Hematopoietic multipotent progenitor cell treated with erythropoietin and hydrocortisone succinate and interleukin-3 and kit ligand, for 17 days (in vitro differentiated cells): ENCODE data around the gene SEC14L6.
A peak's percentile ranks its signal among the peaks of the same experiment; 100 is the strongest.
"Not testable (repeated sequence)": the region's sequence is repeated elsewhere in the genome, so short reads cannot be mapped to it uniquely, and the experiment has no call there.

Source experiments
- DNase-seq: peaks from one replicate; pipeline ENCODE4 v3.0.0-alpha.2; 2015; ENCODE audit warnings: low spot score

The SEC14L6 gene

GRCh38 chr22:30546616-30547015, at the start of gene SEC14L6:
Gene SEC14L6 (minus strand): TSS chr22:30546741. CDS start chr22:30546682, 59 bp downstream.
- DNase-seq = no peak

DNA sequence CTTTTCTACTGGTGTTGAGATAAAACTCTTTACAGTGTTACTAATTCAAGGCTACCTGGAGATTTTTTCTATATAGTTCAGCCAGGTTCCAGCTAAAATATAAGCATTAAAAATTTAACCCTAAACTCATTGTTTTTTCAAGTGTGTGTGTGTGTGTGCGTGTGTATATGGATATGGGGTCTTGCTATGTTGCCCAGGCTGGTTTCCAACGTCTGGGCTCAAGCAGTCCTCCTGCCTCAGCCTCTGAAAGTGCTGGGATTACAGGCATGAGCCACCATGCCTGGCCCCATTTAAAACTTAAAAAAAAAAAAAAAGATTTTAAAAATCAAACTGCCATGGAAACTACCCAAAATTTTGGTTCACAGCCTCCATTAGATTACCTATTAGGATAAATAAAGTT, 49.7 kb upstream of the SEC14L6 start:
- no peak for DNase-seq

DNA sequence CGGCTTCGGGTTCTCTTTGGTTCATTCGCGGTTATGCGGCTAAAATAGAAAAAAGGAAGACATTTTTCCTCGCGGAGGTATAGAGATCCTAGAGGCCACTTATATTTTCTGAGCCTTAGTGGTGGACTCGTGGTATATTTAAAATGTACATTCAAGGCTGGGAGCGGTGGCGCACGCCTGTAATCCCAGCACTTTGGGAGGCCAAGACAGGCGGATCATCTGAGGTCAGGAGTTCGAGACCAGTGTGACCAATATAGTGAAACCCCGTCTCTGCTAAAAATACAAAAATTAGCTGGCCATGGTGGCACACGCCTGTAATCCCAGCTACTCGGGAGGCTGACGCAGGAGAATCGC, 45.8 kb upstream of the SEC14L6 start:
- DNase-seq = not testable (repeated sequence)

- peak; percentile 99 for DNase-seq
Measured at GRCh38 chr22:30591588-30592359, 45.2 kb upstream of the SEC14L6 start, which contains the start of gene PES1. Gene PES1 (minus strand): TSS chr22:30591910. CDS start chr22:30591833, 77 bp downstream.

DNA sequence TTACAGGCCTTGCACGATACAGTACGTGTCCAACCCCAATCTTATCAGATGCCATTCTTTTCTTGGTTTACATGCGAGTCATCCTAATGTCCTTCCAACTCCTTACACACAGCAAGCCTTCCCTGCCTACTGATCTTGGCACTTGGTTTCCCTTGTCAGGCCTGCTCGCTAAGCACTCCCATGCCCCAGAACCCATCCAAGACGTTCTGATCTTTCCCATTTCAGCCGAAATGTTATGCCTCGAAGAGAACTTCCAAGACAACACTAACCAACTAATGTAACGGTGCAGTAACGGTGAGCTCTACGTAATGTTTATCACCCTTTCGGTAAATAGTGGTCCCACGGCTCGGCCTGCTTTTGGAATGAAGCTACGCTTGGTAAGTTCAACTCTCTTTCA, 44.6 kb upstream of the SEC14L6 start:
- peak; percentile 53 for DNase-seq

GRCh38 chr22:30586414-30586813, 39.9 kb upstream of the SEC14L6 start:
- no peak for DNase-seq

GRCh38 chr22:30584441-30584840, 37.9 kb upstream of the SEC14L6 start:
- no peak for DNase-seq

- DNase-seq = no peak
Measured at GRCh38 chr22:30582788-30583545, 36.4 kb upstream of the SEC14L6 start.

DNA sequence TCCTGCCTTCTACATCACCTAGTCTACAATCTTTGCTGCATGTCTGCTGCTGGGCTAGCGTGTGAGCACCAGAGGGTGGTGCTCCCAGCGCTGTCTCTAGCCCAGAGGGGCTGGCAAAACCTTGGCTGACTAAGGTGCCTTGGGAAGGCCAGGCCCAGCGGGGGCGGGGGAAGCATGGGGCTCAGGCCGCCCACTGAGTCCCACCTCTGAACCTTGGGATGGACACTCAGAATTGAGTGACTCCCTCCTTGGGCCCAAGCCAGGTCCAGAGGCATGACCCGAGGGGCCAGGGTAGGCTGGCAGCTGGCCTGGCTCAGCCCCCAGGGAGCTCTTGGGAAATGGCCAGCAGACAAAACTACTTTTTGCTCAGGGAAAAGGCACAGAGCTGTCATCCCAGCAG, 35.5 kb upstream of the SEC14L6 start:
- DNase-seq = no peak

- DNase-seq = no peak
Measured at GRCh38 chr22:30580896-30581295, 34.4 kb upstream of the SEC14L6 start.

- no peak for DNase-seq
Measured at GRCh38 chr22:30578481-30578880, 31.9 kb upstream of the SEC14L6 start.

- DNase-seq = no peak
Measured at GRCh38 chr22:30575859-30576258, 29.3 kb upstream of the SEC14L6 start.

DNA sequence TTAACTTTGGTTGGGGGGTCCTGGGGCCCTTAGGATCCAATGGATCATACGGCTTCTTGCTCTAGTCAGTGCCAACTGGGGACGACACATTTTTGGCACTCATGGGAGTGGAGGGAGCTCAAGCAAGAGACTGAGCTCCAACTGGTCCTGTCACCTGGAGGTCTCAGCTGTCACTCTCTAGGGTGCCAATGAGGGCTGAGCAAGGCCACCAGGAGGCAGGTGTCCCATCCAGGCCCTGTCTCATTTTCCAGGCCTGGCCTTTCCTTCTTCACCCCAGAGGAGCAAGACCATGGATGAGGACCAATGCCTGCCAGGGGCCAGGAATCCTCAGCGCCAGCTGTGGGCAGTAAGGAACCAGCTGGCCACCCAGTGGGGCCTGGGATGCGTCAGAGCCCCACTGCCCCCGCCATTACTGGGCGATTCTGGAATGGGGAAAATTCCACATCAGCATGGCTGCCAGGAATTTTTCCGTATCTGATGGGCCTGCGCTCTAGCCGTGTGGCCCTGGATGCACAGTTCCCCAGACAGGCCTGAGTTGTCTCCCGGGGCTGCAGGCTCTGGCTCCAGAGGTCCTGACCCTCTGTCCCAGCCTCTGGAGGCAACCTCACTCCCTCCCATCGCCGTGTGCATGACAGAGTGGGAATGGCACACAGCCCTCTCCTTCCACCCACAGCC, 28.6 kb upstream of the SEC14L6 start:
- no peak for DNase-seq

DNA sequence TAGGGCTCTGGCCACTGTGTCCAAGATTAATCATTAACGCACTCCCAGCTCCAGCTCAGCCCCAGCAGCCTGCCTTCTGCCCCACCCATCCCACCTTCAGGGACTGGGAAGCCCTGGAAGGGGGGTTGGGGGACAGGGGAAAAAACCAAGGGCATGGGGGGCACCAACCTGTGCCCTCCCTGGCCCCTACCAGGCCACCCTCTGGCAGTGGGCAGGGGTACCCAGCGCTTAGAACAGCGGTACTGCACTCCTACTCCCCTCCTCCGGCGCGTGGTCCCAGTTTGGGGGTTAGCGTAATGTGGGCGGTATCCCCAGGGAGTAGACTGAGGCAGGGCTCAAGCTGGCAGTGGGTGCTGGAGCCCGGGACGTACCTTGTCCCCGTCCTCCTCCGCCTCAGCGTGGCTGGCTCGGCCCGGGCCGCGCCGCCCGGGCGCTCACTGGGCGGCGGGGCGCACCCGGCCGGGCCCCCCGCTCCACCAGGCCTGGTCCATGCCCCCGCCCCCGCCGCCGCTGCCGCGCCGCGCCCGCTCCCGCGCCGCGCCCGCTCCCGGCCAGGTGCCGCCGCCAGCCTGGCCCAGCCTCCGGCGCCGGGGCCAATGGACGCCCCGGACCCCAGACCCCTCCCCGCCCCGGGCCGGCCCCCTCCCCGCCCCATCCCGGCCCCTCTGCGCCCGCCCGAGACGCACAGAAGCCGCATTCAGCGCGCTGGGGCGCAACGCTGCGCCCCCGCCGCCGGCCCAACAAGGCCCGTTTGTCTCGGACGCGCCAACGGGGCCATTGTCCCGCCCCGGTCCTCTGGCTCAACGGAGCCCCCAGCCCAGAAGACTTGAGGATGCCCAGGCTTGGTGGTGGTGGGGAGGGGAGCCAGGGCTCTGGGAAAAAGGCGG, 27.8 kb upstream of the SEC14L6 start, which contains the start of gene GAL3ST1:
Gene GAL3ST1, minus strand, starts transcription at position 571 of the 887 bp plus-strand sequence. CDS start 17,273 bp downstream, outside the sequence.
- no peak for DNase-seq

GRCh38 chr22:30573594-30574094, 27.1 kb upstream of the SEC14L6 start:
- no peak for DNase-seq

DNA sequence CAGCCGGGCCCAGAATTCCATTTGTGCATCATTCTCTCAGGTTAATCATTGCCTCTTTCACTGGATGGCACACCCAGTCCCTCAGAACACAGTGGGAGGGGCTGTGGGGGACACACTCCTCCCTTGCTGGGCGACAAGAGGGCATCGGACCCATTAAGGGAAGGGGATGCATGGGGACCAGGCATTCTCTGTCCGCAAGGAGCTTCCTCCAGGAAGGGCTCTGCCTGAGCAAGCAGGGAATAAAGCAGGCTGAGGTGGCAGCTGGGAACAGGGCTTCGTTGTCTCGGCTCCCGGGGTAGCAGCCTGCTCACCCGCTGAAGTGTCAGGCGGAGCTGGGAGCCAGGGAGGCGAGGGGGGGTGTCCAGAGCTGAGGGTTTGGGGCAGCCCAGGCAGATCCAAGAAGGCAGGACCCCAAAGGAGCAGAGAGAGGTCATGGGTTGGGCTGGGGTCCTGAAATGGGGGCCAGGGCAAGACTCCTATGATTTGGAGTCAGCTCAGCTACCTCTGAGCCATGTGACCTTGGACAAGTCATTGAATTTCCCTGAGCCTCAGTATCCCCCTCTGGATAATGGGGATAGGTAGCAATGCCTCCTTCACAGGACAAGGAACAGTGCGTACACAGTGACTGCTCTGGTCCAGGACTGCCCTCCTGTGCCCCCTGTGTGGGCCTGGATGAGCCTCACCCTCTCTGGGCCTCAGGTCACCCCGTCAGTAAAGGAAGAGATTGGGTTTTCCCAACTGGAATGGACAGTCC, 26.5 kb upstream of the SEC14L6 start:
- DNase-seq = no peak

DNA sequence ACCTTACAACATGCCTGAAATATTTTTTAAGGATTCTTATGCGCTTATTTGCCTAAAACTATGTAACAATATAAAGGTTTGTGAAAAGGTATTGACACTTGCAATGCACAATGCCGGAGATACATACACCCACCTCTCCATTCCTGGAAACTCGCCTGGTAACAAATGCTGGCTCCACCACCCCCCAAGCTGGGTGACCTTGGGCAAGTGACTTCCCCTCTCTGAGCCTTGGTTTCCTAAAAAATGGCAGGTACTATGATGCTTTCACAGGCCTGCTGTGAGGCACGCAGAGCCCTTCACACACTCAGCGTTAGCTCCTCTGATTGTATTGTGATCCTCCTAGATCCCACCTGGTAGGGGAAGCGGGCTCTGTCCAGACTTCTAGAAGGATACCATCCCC, 25.7 kb upstream of the SEC14L6 start:
- DNase-seq = no peak

DNA sequence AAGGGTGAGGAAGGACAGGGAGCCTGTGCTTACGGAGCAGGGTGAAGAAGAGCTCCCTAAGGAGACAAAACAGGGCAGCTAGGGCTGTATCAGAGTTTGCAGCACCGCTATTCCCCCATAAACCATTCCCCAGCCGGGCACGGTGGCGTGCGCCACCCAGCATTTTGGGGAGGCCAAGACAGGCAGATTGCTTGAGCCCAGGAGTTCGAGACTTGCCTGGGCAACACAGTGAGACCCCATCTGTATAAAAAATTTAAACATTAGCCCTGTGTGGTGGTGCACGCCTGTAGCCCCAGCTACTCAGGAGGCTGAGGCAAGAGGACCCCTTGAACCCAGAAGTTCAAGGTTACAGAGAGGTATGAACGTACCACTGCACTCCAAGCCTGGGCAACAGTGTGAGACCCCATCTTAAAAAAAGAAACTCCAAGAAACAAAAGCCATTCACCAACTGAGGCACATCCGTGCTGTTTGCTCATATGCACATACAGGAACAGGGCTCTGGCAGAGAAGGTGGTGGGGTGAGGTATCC, 23.2 kb upstream of the SEC14L6 start:
- no peak for DNase-seq

DNA sequence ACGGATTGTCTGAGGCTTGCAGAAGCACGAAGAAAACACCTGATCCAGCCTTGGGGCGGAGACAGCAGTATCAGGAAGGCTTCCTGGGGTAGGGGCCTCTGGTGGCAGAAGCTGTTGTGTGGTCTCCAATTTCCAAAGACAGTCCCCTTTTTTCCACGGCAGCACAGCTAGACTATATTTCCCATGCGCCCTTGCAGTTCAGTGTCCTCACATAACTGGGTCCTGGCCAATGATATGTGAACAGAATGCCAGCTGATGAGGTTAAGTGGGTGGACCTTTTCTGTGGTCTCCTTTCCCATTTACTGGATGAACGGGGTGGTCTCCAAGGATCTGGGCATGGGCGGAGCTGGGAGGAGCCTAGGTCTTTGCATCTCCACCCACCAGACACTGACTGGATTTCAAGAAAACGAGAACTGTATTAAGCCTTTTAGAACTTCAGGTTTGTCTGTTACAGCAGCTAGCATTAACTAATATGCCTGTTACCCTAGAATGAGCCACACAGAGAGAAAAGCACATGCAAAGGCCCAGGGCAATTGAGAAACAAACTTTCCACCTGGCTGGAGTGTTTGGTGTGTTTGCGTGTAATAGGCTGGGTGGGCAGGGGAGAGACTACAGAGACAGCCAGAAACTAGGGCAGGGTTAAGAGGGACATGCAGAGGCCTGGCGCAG, 21.7 kb upstream of the SEC14L6 start:
- no peak for DNase-seq

GRCh38 chr22:30567277-30567676, 20.7 kb upstream of the SEC14L6 start:
- not testable (repeated sequence) for DNase-seq
